GM18868 (cell line): ENCODE results near the gene TMPRSS2.

ENCODE experiments used
- ATAC-seq: cut with Tn5 transposase; IDR thresholded peaks from one replicate; pipeline ENCODE4 v1.9.1; 2021; ENCODE audit warnings: mild to moderate bottlenecking, moderate library complexity; ENCODE audit not compliant: unreplicated experiment

TMPRSS2 gene

DNA sequence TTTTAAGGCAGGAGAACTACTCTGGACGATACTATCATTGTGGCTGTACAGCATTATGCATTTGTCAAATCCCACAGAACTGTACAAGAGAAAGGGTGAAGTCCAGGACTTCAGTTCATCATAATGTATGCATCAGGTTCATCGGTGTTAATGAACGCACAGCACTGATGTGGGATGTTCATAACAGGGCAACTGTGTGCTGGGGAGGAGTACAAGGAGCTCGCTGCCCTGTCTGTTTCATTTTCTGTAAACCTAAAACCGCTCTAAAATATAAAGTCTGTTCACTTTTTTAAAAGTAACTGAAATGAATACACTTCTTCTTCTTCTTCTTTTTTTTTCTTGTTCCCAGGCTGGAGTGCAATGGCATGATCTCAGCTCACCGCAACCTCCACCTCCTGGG lies 25.0 kb downstream of the TMPRSS2 start:
- no peak for ATAC-seq

DNA sequence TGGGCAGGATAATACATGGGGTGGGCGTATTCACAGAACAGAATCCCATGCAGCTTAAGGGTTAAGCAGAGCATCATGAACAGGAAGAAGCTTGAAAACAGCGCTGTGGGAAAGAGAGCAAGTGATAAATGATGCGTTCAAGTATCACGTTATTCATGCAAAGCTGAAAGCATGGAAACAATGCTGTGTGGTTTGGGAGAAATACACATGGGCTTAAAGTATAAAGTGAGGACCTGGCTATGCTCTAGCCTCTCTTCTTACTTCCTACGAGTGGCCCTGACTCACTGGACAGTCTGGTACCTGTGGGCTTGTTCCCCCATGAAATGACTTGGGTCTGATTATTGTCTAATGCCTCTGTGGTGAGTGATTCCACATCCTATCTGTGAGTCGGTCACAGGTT lies 25.7 kb downstream of the TMPRSS2 start:
- ATAC-seq = no peak

DNA sequence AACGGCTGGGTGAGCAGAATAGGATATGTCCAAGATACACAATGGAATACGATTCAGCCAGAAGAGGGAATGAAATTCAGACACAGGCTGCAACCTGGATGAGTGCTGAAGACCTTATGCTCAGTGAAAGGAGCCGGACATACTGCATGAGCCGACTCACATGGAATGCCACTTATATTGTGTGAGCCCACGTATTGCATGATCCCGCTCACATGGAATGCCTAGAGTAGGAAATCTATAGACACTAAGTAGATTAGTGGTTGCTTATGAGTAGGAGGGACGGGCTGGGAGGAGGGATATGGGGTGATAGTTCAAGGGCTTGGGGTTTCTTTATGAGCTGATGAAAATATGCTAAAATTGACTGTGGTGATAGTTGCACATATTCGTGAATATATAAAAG lies 26.8 kb downstream of the TMPRSS2 start:
- no peak for ATAC-seq

DNA sequence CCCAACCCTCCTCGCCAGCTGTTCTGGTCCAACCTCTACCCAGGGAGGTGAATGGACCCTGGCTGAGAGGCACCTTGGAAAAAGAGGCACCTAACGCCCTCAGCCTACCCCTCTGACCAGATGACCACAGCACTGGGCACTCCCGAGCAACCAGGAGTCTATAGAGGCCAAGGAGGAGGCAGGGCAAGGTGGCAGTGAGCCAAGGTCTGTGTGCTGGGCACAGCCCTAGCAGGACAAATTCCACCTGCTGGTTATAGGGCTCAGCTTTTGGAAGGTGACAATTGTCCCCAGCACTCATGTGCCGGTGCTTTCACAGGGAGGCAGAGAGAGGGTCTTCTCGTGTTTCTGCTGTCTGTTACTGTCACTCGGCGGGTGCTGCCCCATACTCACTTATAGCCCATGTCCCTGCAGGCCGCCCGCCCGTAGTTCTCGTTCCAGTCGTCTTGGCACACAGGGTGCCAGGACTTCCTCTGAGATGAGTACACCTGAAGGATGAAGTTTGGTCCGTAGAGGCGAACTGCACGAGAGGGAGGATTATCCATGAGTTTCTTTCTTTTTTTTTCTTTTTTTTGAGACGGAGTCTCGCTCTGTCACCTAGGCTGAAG lies 27.8 kb downstream of the TMPRSS2 start:
- ATAC-seq = no peak

DNA sequence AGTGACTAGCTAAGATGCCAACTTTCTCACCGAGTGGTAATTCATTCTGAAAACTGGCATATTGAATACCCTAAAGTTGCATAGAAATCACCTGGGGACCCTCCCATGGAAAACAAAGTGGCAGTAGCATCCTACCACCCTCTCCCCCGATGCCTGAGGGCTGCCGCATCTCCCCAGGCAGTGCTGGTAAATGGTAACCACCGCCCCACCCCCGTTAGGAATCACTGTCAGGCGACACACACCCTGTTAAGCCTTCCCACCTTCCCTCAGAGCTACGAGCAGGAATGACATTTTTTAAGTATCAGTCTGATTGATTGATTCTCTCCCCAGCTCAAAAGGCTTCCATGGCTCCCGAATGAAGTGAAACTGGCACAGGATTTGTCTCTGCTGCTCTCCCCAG lies 28.3 kb downstream of the TMPRSS2 start:
- no peak for ATAC-seq

DNA sequence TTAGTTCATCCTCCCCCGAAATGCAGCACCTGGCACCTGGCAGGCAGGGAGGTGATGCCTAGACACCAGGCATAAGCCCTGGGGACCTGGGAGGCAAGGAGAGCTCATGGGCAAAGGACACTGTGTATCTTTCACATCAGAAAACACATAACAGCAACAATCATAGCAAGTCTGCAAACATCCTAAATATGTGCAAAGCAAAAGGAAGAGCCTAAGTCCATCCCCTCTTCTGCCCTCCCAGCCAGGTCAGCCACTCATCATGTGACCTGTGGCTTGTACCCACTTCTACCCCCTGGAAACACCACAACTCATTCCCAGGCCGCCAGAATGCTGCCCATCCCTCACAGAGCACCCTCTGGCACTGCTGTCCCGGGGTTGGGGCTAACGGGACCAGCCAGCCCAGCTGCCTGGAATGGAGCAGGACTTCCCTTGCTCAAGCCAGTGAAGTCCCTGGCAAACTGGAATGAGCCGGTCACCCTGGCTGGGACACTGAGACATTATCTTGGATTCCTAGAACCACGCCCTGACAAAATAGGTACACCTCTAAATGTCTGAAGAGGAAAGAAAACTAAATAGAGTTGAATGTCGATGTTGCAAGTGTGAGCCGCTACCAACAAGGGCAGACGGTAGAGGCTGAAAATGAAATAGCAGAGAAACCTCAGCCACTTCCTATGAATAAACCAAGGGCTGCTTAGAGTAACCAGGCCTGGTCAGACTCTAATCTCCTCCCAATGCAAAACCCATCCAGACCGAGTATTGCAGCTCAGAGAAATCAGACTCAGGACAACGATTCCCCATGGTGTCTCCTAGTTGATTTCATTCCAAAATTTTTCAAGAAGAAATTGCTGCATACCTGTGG lies 29.4 kb downstream of the TMPRSS2 start:
- ATAC-seq = no peak

DNA sequence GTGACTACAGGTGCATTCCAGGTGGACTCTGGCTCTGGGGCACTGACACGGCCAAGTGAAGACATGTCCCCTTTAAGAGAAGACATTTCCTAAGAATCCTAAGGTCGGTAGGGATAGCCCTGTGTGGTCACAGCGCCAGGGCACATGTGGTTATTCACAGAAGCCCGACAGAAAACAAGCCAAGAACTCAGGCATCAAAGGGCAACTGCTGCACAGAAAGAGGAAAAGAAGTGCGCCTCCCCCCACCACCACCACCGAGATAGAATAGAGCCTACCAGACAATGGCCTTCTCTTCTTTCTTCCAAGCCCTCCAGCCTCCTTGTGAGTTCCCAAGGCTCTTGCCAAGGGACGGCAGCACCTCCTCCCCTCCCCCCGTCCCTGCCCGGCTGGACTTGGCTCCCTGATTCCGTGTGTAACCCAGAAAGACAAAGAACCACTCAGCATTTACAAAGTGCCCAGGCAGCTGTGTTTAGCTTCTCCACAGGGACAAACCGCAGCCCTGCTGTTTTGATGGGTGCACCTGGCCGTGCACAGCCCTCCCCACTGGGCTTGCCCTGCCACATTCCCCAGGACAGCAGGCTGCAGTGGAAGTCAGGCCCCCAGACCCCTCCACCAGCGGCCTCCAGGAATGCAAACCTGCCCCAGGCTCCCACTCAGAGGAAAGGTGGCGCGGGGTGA lies 30.2 kb downstream of the TMPRSS2 start:
- no peak for ATAC-seq

DNA sequence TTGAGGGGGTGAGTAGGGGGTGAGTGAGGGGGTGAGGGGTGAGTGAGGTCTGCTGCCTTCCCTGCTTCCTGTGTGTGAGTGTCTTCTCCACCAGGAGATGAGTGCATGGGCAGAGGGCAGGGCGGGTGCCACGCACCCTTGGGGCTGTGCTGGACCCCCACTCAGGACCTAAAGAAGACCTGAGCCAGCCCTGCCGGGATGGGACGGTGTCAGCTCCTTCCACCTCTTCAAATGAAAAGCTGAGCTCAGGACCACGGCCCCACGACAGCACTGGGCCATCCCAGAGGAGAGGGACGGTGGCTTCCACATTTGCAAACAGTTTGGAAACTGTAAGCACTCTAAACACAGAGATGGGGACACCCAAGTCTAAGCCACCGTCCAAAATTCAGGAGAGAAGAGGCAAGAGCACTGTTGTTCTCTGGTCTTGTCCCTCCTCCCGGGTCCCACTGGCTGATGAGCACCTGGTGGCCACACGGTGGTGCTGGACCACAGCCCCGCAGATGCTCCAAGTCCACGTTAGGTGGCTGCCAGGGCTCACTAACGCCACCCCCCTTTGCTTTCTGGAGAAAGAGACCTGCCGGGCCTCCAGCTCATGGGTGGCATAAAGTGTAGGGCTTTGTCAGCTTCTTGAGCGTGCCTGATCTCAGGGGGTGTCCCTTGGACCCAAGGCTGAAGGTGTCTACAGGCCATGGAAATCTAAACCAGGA lies 32.1 kb downstream of the TMPRSS2 start:
- ATAC-seq = no peak

DNA sequence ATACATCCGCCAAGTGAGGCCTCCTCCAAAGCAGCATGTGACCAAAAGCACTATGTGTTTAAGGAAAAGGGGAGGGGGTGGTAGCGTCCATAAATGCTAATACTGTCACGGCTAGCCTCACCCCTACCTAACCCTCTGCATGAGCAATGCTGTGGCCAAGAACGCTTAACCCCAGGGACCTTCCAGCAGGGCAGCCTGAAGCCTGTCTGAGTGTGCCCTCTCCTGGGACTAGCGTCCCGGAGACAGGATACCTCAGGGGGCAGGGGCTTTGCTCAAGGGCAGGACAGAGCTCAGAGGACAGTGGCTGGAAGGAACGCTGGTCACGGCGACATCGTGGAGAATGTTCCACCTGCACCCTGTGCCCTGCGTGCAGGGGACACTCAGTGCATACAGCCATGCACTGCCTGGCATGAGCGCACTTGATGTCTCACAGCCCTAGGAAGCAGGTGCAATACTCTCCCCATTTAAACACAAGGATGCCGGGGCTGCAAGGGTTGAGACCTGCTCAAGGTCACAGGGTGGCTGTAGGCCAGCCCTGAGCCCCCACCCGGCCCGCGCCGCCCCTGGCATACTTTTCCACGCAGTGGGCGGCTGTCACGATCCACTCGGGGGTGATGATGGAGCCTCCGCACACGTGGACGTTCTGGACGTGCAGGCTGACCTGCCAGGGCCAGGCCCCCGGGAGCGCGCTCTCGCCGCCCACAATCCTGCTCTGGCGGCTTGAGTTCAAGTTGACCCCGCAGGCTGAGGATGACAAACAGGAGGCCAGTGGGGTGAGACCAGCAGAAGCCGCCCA lies 35.0 kb downstream of the TMPRSS2 start:
- no peak for ATAC-seq

DNA sequence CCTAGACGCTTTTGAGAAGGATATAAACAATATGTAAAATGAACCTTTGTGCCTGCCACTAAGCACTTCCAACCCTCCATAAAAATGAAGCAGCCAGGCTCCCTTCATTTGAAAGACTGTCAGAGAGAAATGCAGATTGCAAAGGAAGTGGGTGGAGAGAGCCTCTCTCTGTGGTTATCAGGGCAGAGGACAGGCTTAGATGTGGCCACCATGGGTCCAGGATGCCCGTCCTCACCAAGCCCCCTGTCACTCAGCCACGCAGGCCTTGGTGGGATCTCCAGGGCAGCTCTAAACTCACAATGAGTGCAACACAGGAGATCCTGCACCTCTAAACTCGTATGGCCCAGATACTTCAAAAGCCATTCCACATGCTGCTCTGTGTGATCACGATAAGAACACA lies 37.9 kb downstream of the TMPRSS2 start:
- no peak for ATAC-seq

DNA sequence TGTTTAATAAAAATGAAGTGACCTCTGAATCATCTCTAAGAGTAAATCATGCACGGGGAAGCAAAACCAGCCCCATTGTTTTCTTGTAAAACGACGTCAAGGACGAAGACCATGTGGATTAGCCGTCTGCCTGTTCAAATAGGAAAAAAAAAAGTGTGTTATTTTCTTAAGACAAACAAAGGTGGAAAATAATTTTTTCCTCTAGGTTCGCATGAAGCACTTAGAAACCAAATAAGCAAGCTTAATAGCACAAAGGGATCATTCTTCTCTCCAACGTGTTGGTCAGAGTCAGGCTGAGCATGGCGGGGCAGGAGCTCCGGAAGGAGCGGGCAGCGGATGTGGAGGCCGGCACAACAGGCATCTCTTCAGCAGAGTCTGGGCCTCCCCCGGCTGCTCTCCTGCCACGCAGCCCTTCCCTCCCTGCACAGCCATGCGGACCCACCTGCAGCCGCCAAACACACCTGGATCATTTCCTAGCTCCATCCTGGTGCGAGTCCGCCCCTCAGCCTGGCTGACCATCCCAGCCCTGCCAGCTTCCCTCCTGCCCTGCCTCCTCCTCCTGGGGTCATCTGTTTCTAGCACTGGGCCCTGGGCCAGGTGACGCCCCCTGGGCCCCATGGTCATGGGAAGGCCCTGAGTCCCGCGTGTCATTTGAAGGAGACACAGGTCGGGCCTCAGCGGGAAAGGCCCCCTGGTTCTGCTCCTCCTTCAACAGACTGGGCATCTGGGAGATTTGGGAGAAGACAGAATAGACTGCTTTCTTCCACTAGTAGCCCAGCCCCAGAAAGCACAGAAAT lies 41.7 kb downstream of the TMPRSS2 start:
- no peak for ATAC-seq

DNA sequence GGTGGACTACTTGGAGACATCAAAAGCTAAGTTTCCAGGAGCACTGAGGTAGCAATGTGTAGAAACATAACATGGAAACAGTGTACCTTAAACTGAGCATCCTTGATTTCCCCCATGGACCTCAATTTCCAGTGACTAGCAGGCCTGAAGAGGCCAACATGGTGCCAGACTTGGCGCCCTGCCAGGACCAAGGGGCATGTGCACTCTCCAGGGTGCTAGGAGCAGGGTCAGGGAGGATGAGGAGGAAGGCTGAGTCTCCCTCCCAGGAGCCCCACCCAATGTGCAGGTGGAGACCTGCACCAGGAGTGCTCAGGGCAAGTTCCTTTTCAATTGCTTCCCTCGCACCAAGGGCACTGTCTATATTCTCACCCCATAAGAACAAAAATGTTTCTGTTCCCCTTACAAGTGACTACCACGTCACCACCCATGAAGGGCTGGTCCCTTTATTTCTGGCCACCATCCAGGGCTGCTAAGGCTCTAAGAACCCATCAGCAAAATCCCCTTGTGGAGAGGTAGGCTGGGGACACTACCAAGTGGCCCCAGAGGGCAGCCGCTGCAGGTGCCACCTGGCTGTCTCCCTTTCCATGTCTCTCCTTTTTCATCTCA lies 42.7 kb downstream of the TMPRSS2 start:
- peak; percentile 85 for ATAC-seq

DNA sequence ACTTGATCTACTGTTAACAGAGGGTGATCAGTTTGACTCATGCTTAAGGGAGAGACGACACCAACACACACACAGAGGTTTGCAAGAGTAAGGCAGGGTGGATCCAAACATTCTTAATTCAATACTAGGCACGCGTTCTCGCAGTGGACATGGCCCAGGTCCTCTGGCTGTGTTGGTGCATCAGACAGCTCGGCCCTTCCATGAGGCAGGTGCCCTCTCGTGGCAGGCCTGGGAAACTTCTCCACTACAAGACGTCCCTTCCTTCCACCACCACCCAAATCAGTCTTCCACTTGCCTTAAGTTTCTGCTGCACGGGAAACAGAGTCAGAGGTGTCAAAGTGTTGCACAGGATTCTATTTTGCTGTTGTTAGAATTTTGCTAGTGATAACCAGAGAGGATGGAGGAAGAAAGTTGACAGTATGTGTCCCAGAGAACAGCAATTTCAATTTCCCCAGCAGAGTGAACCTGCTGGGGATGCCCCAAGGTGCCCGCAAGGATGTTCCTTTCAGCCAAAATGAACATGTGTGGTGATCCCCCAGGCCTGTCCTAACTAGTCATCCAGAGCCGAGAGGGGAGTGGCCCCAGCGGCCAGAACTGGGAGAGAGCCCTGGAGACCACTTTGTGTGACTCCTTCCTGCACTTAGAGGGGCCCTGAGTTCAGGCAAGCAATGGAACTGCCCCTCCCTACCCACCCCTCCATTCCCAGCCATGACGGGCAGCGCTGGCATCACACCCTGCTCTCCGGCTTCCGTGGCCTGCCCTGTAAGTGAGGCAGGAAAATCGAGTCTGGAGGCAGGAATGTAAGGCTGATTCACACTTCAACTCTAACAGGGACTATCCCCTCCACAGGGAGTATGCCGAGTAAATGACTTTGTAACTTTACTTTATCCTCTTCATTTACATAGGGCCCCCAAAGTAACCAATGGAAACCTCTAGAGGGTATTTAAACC lies 47.1 kb downstream of the TMPRSS2 start:
- peak; percentile 63 for ATAC-seq

DNA sequence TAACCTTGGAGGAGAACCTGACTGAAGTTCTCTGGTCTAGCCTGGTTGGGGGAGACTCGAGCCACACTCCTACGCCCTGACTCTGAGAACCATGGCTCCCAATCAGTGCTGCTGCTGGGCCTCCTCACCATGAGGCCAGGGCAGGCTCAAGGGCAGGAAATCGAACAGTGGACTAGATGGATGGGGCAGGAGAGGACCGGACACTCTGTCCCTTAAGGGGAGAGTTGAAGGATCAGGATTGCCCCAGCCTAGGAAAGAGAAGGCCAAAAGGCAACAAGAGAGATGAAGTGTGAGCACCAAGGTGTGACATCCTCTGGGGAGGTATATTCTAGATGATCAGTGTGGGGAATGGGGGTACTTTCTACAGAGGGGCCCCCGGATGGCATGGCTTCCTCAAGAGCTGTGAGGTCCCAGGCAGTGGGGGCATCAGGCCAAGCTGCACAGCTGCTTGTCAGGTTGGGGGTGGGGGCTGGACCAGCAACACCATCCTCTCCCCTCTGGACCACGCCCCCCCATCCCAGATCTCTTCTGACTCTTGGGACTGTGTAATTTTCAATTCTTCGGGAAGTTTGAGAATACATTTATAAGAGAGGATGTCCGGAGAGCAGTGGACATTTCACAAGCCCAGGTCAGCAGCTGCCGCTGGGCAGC lies 47.9 kb downstream of the TMPRSS2 start:
- no peak for ATAC-seq

DNA sequence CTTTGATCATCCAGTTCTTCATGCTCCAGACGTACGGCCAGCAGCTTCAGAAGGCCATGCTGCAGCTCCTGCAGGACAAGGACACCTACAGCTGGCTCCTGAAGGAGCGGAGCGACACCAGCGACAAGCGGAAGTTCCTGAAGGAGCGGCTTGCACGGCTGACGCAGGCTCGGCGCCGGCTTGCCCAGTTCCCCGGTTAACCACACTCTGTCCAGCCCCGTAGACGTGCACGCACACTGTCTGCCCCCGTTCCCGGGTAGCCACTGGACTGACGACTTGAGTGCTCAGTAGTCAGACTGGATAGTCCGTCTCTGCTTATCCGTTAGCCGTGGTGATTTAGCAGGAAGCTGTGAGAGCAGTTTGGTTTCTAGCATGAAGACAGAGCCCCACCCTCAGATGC lies 49.4 kb downstream of the TMPRSS2 start:
- ATAC-seq = no peak

DNA sequence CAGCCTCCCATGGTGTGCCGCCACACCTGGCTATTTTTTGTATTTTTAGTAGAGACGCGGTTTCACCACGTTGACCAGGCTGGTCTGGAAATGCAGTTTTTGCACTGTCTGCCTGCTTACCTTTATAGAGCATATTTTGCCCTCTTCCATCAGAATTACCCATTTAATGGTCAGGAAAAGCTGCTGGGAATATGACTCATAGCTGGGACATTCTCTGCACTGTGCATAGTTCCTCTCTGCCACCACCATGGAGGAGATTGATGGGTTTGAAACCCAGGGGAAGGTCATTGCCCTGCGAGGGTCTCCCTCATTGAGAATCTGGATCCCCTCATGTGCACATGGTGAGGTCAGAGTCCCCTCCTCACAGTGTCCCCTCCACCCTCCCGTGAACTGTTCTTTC lies 49.8 kb downstream of the TMPRSS2 start:
- no peak for ATAC-seq

DNA sequence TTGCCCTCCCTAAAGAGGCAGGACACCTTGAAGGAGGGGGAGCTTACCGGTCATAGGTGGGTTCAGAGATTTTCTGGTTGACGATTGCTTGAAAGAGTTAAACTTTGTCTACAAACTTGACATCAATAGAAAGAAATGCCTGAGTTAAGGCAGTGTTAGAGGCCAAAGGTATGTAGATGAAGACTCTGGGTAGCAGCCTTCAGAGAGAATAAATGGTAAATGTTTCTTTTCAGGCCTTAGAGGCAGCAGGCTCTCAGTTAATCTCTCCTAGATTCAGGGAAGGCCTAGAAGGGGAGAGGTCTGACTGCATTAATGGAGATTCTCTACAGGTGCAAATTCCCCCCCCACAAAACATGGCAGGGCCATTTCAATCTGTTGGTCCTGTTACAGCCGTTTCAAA lies 54.2 kb downstream of the TMPRSS2 start:
- ATAC-seq = no peak

DNA sequence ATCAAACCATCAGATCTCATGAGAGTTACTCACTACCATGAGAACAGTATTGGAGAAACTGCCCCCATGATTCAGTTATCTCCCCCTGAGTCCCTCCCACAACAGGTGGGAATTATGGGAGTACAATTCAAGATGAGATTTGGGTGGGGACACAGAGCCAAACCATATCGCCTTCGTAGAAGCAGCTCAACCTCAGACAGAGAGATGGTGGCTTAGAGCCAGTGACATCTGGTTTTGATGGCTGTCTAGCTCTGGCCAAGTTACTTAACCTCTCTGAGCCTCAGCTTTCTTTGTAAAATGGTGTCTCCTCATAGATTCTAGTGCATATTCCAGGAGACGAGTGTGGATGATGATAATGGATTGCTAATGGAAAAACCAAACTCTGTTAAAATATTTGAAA lies 54.8 kb downstream of the TMPRSS2 start:
- ATAC-seq = no peak
